GM10266 (cell line): ENCODE results near the gene ALDH5A1.

ENCODE experiments used
- DNase-seq: peaks from one replicate; pipeline ENCODE4 v3.0.0; 2012; ENCODE audit errors: extremely low spot score
- CTCF ChIP-seq: IDR thresholded peaks from 2 replicates; pipeline ENCODE4 v1.5.1; 2012; ENCODE audit warnings: mild to moderate bottlenecking, low read depth; ENCODE audit not compliant: control insufficient read depth, insufficient read depth; ENCODE audit errors: missing control alignments

ALDH5A1 gene

GRCh38 chr6:24453921-24454320 lies 40.8 kb upstream of the ALDH5A1 start:
- TF ChIP-seq CTCF: no peak
- no peak for DNase-seq

GRCh38 chr6:24454452-24454851 lies 40.3 kb upstream of the ALDH5A1 start:
- DNase-seq: no peak
- no peak for TF ChIP-seq CTCF

- DNase-seq: no peak
- no peak for TF ChIP-seq CTCF
Measured at GRCh38 chr6:24455061-24455460, 39.7 kb upstream of the ALDH5A1 start.

- DNase-seq: no peak
- TF ChIP-seq CTCF: no peak
Measured at GRCh38 chr6:24458134-24458533, 36.6 kb upstream of the ALDH5A1 start.

GRCh38 chr6:24458941-24459340 lies 35.8 kb upstream of the ALDH5A1 start:
- no peak for DNase-seq
- no peak for TF ChIP-seq CTCF

GRCh38 chr6:24460966-24461365 lies 33.8 kb upstream of the ALDH5A1 start:
- TF ChIP-seq CTCF: no peak
- DNase-seq: no peak

GRCh38 chr6:24464253-24465038 lies 30.3 kb upstream of the ALDH5A1 start:
- no peak for TF ChIP-seq CTCF
- no peak for DNase-seq
